Urothelium cell line (cell line): ENCODE data around the gene SLC39A5.
"Not testable (repeated sequence)": the region's sequence is repeated elsewhere in the genome, so short reads cannot be mapped to it uniquely, and the experiment has no call there.

Experiments used
- DNase-seq: peaks from one replicate; pipeline ENCODE4 v3.0.0; 2011; ENCODE audit warnings: low spot score, mixed read lengths
- FAIRE-seq: peaks from 2 replicates; lab custom pipeline; 2011; peaks lifted over from hg19 to GRCh38; lab: Jason Lieb, UNC

SLC39A5 gene

GRCh38 chr12:56229916-56230431 lies at the start of gene SLC39A5:
Gene SLC39A5 (plus strand): TSS chr12:56230051. CDS start chr12:56231275, 1,224 bp downstream.
- FAIRE-seq (no peak), DNase-seq (no peak)

- DNase-seq = no peak
- FAIRE-seq = no peak
These were observed 42.9 kb upstream of the SLC39A5 start for GRCh38 chr12:56186957-56187356.

GRCh38 chr12:56188131-56188777 lies 41.6 kb upstream of the SLC39A5 start:
- no peak for DNase-seq
- FAIRE-seq = no peak

- FAIRE-seq (no peak), DNase-seq (no peak)
These were observed 41.1 kb upstream of the SLC39A5 start for GRCh38 chr12:56188778-56189098.

- FAIRE-seq (no peak), DNase-seq (peak; percentile 95)
These were observed 40.5 kb upstream of the SLC39A5 start, which contains the start of gene SMARCC2 for GRCh38 chr12:56189099-56189917. Gene SMARCC2 (minus strand): TSS chr12:56189483. CDS start chr12:56189461, 22 bp downstream.

GRCh38 chr12:56189918-56190694 lies 39.7 kb upstream of the SLC39A5 start:
- peak; percentile 82 for DNase-seq
- no peak for FAIRE-seq

GRCh38 chr12:56190695-56191155 lies 39.1 kb upstream of the SLC39A5 start:
- FAIRE-seq = no peak
- no peak for DNase-seq

- no peak for FAIRE-seq
- no peak for DNase-seq
These were observed 37.3 kb upstream of the SLC39A5 start for GRCh38 chr12:56192582-56192981.

GRCh38 chr12:56193025-56193578 lies 36.7 kb upstream of the SLC39A5 start:
- DNase-seq (peak; percentile 61), FAIRE-seq (no peak)

GRCh38 chr12:56196818-56197550 lies 32.9 kb upstream of the SLC39A5 start:
- DNase-seq = peak; percentile 45
- not testable (repeated sequence) for FAIRE-seq

- FAIRE-seq = no peak
- no peak for DNase-seq
These were observed 31.8 kb upstream of the SLC39A5 start for GRCh38 chr12:56197921-56198635.

- DNase-seq = no peak
- no peak for FAIRE-seq
These were observed 31.0 kb upstream of the SLC39A5 start for GRCh38 chr12:56198836-56199235.

- FAIRE-seq = no peak
- no peak for DNase-seq
These were observed 27.5 kb upstream of the SLC39A5 start for GRCh38 chr12:56202366-56202765.

GRCh38 chr12:56202838-56203237 lies 27.0 kb upstream of the SLC39A5 start:
- DNase-seq (no peak), FAIRE-seq (no peak)

GRCh38 chr12:56204275-56204674 lies 25.6 kb upstream of the SLC39A5 start:
- FAIRE-seq (no peak), DNase-seq (no peak)

- FAIRE-seq (no peak), DNase-seq (no peak)
These were observed 24.4 kb upstream of the SLC39A5 start for GRCh38 chr12:56205445-56205844.

GRCh38 chr12:56206452-56207166 lies 23.2 kb upstream of the SLC39A5 start:
- DNase-seq = no peak

GRCh38 chr12:56208006-56208405 lies 21.8 kb upstream of the SLC39A5 start:
- FAIRE-seq = no peak
- DNase-seq = no peak

More at GRCh38 chr12:56206452-56207166, 23.2 kb upstream of the SLC39A5 start:
- no peak for FAIRE-seq

GRCh38 chr12:56212361-56212760 lies 17.5 kb upstream of the SLC39A5 start:
- no peak for DNase-seq

More at GRCh38 chr12:56212361-56212760, 17.5 kb upstream of the SLC39A5 start:
- FAIRE-seq = no peak
